Right atrium auricular region (tissue), 2 donors: ENCODE measurements around the gene CACNA1F. TPM values are rescaled to one million over a fixed set of nuclear protein-coding genes. Genes with fewer than 3 reads are reported as not detected.

ENCODE experiments used
- DNase-seq: peaks from one replicate; pipeline ENCODE4 v3.0.0-alpha.2; 2019; ENCODE audit warnings: low spot score
- H3K27ac ChIP-seq, 2 donors: fragments of 200-600 bp; sonication (generic); 1 replicate in 1 of 2; 2 replicates in 1 of 2; pipeline ENCODE4 v1.5.1; 2016 to 2019
- H3K27me3 ChIP-seq, 2 donors: fragments of 200-600 bp; sonication (generic); one replicate each; pipeline versions ENCODE4 v1.5.1 to v1.6.0; 2017 to 2019
- H3K36me3 ChIP-seq: fragments of 200-600 bp; sonication (generic); one replicate; pipeline ENCODE4 v1.5.1; 2016
- H3K4me1 ChIP-seq, 2 donors: fragments of 200-600 bp; sonication (generic); one replicate each; pipeline versions ENCODE4 v1.5.1 to v1.6.0; 2017 to 2019
- H3K4me3 ChIP-seq, 2 donors: fragments of 200-600 bp; sonication (generic); 1 replicate in 1 of 2; 2 replicates in 1 of 2; pipeline ENCODE4 v1.5.1; 2017 to 2019; ENCODE audit warnings: mild to moderate bottlenecking in 1 of 2, moderate library complexity in 1 of 2
- H3K9me3 ChIP-seq, 2 donors: fragments of 200-600 bp; sonication (generic); one replicate each; pipeline ENCODE4 v1.5.1; 2019
- total RNA-seq, 2 donors: library from RNA; depleted of rRNA; stranded (reverse); fragments of >200 nt; gene quantifications; one replicate each; pipeline ENCODE4 v1.1.0, GENCODE V29; 2016
- TF ChIP-seq, protein P1 (sequence below), 2 donors: fragments of 200-600 bp; sonication (generic); IDR thresholded peaks; one replicate each; pipeline ENCODE4 v1.5.1; 2019; ENCODE audit warnings: antibody characterized with exemption in 2 of 2

Gene CACNA1F
- under 1 TPM; 0.08 to 0.11 TPM for total RNA-seq

GRCh38 chrX:49233176-49233575 is at the start of gene CACNA1F:
Gene CACNA1F (minus strand): TSS chrX:49233340. CDS start chrX:49233309, 31 bp downstream.
- H3K4me3 ChIP-seq: peak within 1 kb of the TSS in 1 of 2 donors; percentile 29

GRCh38 chrX:49282647-49283011 is 49.5 kb upstream of the CACNA1F start:
- DNase-seq: no peak
- Histone ChIP-seq H3K27ac (no peak overlapping the region), H3K36me3 (no peaks in the 10 kb centered on the region), H3K9me3 (no peaks in the 10 kb centered on the region), H3K4me1 (no peaks in the 10 kb centered on the region), H3K27me3 (no peaks in the 10 kb centered on the region), H3K4me3 (no peak overlapping the region)
- TF ChIP-seq, protein P1, sequence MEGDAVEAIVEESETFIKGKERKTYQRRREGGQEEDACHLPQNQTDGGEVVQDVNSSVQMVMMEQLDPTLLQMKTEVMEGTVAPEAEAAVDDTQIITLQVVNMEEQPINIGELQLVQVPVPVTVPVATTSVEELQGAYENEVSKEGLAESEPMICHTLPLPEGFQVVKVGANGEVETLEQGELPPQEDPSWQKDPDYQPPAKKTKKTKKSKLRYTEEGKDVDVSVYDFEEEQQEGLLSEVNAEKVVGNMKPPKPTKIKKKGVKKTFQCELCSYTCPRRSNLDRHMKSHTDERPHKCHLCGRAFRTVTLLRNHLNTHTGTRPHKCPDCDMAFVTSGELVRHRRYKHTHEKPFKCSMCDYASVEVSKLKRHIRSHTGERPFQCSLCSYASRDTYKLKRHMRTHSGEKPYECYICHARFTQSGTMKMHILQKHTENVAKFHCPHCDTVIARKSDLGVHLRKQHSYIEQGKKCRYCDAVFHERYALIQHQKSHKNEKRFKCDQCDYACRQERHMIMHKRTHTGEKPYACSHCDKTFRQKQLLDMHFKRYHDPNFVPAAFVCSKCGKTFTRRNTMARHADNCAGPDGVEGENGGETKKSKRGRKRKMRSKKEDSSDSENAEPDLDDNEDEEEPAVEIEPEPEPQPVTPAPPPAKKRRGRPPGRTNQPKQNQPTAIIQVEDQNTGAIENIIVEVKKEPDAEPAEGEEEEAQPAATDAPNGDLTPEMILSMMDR (IDR thresholded peaks at IDR 0.05): peak in 1 of 2 donors; percentile 49

More at GRCh38 chrX:49233176-49233575, at the start of gene CACNA1F:
- TF ChIP-seq, protein P1 (IDR thresholded peaks at IDR 0.05): no peak
- H3K9me3 ChIP-seq: no peaks in the 10 kb centered on the region
- no peaks in the 10 kb centered on the region for H3K36me3 ChIP-seq
- H3K27me3 ChIP-seq: no peaks in the 10 kb centered on the region
- no peak within 1 kb of the TSS for H3K27ac ChIP-seq
- no peaks in the 10 kb centered on the region for H3K4me1 ChIP-seq
- DNase-seq: no peak

GRCh38 chrX:49278081-49278480 is 44.9 kb upstream of the CACNA1F start:
- TF ChIP-seq, protein P1 (IDR thresholded peaks at IDR 0.05): no peak
- no peak overlapping the region for H3K27ac ChIP-seq

DNA sequence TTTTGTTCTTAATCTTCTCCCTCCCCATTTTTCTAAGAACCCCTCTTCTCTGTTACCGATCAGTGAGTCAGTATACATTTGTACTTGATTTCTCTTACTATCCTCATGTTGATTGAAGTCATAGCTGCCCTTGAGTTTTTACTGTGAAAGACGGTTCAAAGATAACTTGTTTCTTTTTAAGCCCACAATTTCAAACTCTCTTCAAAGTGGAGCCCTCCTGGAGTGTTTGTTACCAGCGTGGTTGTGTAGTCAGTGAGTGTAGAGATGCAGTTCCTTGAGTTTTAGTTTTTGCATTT is 44.3 kb upstream of the CACNA1F start:
- Histone ChIP-seq H3K36me3 (no peaks in the 10 kb centered on the region), H3K4me3 (no peak overlapping the region), H3K4me1 (peaks cover 0 to 8% of the 10 kb centered on the region in 2 donors), H3K27ac (peak overlapping the region in 1 of 2 donors; percentile 36), H3K9me3 (no peaks in the 10 kb centered on the region), H3K27me3 (no peaks in the 10 kb centered on the region)
- no peak for DNase-seq
- TF ChIP-seq, protein P1 (IDR thresholded peaks at IDR 0.05): no peak

More at GRCh38 chrX:49278081-49278480, 44.9 kb upstream of the CACNA1F start:
- no peaks in the 10 kb centered on the region for H3K9me3 ChIP-seq
- H3K4me1 ChIP-seq: peaks cover 0 to 6% of the 10 kb centered on the region in 2 donors
- H3K27me3 ChIP-seq: no peaks in the 10 kb centered on the region
- H3K4me3 ChIP-seq: no peak overlapping the region
- H3K36me3 ChIP-seq: no peaks in the 10 kb centered on the region
- DNase-seq: no peak

DNA sequence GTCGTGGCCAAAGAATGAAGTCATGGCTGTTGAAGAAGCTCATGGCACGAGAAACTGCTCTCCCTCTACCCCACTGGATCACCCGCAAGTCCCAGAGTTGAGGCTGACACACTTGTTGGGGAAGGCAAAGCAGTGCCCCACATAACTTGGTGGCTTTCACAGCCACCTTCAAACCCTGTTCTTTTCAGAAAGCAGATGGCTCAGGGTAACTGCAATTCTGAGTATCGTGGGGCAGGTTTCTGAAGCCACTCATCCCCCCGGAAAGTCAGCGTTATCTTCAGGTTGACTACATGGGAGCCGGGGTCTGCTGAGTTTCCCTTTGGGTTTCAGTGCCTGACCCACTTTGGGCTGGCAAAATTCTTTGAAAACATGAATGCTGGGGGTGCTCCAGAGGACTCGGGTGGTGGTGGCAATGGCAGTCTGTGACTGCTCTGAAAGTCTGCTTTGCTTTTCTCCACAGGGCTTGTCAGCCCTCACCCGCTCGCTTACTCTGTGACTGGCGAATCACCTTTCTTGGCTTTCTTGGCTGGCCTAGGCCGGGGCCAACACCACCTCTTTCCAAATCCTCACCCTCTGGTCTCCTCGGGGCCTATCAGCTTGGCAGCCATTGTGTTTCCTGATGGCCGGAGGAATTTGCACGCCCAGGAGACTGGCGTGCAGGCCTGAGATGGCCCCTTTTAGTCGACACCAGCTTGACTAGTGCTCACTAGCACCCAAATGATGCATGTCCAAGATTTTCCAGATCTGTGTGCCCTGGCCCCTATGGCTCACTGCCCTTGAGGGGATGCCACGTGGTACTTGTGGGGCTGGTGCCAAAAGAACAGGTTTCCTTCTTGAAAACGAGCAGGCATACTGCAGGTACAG is 43.8 kb upstream of the CACNA1F start:
- H3K4me3 ChIP-seq: no peak overlapping the region
- no peaks in the 10 kb centered on the region for H3K36me3 ChIP-seq
- DNase-seq: no peak
- no peaks in the 10 kb centered on the region for H3K27me3 ChIP-seq
- no peaks in the 10 kb centered on the region for H3K9me3 ChIP-seq
- peak overlapping the region in 1 of 2 donors; percentile 36 for H3K27ac ChIP-seq
- peaks cover 0 to 14% of the 10 kb centered on the region in 2 donors for H3K4me1 ChIP-seq
- TF ChIP-seq, protein P1 (IDR thresholded peaks at IDR 0.05): no peak
